Osteocyte (in vitro differentiated cells): Measurements from ENCODE around the gene DHX29. TPM values are rescaled to one million over a fixed set of nuclear protein-coding genes. Genes with fewer than 3 reads are reported as not detected.

ENCODE experiments used
- DNase-seq: peaks from one replicate; pipeline ENCODE4 v3.0.0; 2021; ENCODE audit warnings: mixed read lengths; ENCODE audit not compliant: unreplicated experiment; ENCODE audit errors: extremely low spot score
- H3K27ac Mint-ChIP-seq: one replicate; pipeline ENCODE4 v1.8.0; 2021; ENCODE audit warnings: mild to moderate bottlenecking, mixed read lengths; ENCODE audit not compliant: unreplicated experiment
- H3K27me3 Mint-ChIP-seq: one replicate; pipeline ENCODE4 v1.8.0; 2021; ENCODE audit warnings: mixed read lengths; ENCODE audit not compliant: unreplicated experiment
- H3K36me3 Mint-ChIP-seq: one replicate; pipeline ENCODE4 v1.8.0; 2021; ENCODE audit warnings: mixed read lengths; ENCODE audit not compliant: unreplicated experiment
- H3K4me1 Mint-ChIP-seq: one replicate; pipeline ENCODE4 v1.8.0; 2021; ENCODE audit warnings: mixed read lengths; ENCODE audit not compliant: unreplicated experiment
- H3K4me3 Mint-ChIP-seq: one replicate; pipeline ENCODE4 v1.8.0; 2021; ENCODE audit warnings: mild to moderate bottlenecking, moderate library complexity, mixed read lengths; ENCODE audit not compliant: unreplicated experiment
- H3K9me3 Mint-ChIP-seq: one replicate; pipeline ENCODE4 v1.8.0; 2021; ENCODE audit warnings: mixed read lengths; ENCODE audit not compliant: unreplicated experiment
- total RNA-seq: library from RNA; stranded (reverse); gene quantifications from 2 replicates; pipeline ENCODE4 v1.2.1, GENCODE V29; 2021
- TF ChIP-seq, protein P1 (sequence below): fragments of 200-600 bp; sonication (generic); IDR thresholded peaks from 2 replicates; pipeline ENCODE4 v1.5.0; 2021; ENCODE audit warnings: antibody characterized with exemption, mild to moderate bottlenecking, moderate library complexity

DHX29 gene
- total RNA-seq, 1 donor from 2014 or later, result 23.1 TPM

DNA sequence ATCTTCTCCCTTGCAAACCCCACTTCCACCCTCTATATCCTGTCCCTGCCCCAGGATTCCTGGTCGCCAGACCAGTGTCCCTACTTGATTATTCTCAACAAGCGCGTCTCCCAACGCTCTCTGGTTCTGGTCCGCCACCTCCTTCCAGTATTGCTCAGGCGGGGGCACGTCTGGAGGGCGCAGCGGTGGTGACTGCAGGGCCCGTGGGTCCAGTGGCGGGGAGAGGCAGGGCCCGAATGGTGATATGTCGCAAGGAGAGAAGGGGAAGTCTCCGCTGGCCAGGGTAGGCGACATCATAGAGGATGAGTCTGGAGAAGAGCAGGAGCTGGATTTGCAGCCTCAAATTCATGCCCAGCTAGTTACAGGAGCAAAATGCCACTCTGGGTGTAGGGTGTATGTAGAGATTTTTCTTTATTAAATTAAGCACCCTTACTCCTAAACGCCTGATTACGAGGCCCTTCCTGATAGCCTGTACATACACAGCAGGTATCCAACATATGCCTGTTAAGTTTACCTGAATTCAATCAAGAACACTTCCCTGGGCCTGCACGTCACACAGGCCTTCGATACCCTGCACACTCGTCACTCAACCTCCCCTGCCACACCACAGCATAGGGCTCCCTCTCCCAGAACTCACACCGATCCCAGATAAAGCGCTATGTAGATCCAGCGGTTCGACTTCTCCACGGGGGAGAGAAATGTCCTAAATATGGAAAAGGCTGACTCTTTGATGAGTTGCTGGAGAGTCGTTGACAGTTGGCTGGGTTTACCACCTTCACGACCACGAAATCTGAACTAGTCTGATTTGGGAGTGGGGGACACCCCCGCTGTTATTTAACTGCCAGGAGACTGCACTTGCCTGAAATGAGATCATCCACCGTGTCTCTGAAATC is 85.2 kb downstream of the DHX29 start:
- peaks cover 27% of the 10 kb centered on the region for H3K4me1 Mint-ChIP-seq
- no peak overlapping the region for H3K4me3 Mint-ChIP-seq
- H3K36me3 Mint-ChIP-seq, result no peaks in the 10 kb centered on the region
- H3K27ac Mint-ChIP-seq, result no peak overlapping the region
- no peak for DNase-seq
- no peaks in the 10 kb centered on the region for H3K9me3 Mint-ChIP-seq
- TF ChIP-seq, protein P1, sequence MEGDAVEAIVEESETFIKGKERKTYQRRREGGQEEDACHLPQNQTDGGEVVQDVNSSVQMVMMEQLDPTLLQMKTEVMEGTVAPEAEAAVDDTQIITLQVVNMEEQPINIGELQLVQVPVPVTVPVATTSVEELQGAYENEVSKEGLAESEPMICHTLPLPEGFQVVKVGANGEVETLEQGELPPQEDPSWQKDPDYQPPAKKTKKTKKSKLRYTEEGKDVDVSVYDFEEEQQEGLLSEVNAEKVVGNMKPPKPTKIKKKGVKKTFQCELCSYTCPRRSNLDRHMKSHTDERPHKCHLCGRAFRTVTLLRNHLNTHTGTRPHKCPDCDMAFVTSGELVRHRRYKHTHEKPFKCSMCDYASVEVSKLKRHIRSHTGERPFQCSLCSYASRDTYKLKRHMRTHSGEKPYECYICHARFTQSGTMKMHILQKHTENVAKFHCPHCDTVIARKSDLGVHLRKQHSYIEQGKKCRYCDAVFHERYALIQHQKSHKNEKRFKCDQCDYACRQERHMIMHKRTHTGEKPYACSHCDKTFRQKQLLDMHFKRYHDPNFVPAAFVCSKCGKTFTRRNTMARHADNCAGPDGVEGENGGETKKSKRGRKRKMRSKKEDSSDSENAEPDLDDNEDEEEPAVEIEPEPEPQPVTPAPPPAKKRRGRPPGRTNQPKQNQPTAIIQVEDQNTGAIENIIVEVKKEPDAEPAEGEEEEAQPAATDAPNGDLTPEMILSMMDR, result no peak
- H3K27me3 Mint-ChIP-seq, result peaks cover 85% of the 10 kb centered on the region

DNA sequence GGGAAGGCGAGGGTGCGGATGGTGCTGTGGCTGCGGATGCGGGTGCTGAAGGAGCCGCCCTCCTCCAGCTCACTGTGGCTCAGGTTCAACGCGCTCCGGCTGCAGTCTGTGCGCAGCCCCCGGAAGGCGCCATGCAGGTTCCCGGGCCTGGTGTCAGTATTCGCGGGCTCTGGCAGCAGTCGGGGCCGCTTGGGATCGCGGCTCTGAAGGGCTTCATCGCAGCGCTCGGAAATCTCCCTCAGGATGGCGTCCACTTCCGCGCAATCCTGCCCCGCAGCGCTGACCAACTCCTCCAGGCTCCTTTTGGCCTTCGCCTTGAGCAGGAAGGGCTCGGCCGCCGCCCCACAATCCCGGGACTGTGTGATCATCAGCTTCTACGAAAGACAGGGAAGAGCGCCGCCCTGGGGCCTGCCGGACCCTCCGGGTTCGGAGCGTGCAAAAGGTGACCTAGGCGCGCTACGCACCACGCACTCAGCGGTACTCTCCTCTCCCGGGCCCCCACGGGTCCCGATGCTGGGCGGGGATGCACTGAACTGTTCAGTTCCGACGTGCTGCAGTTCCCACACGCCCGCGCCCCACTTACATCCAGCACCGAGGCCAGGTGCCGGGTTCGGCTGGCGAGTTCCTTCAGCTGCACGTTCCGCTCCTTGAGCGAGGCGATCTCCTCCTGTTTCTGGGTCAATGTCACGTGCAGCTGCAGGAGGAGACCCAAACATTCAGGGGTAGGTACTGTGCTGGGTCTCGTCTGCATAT is 86.9 kb downstream of the DHX29 start:
- peaks cover 24% of the 10 kb centered on the region for H3K4me1 Mint-ChIP-seq
- H3K4me3 Mint-ChIP-seq, result peak overlapping the region; percentile 64
- H3K36me3 Mint-ChIP-seq, result no peaks in the 10 kb centered on the region
- H3K9me3 Mint-ChIP-seq, result no peaks in the 10 kb centered on the region
- H3K27me3 Mint-ChIP-seq, result peaks cover 91% of the 10 kb centered on the region
- TF ChIP-seq, protein P1, result peak; percentile 8
- no peak for DNase-seq
- H3K27ac Mint-ChIP-seq, result no peak overlapping the region

DNA sequence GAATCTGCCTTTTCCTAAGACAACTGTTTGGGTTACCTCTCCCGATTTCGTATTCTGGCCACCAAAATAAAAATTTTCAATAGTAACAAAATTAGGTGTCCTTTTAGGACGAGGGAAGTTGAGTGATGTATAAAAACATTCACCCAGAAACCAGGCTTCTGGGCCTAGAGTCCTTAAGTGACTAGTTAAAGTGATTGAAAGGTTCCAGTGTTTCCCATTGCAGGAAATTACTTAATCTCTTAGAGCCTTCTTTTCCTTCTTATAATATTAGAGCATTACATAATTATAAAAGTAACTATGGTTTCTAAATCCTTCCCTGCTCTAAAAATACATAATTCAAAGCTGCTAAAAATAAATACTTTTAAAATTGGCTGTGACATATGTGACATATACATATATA is 87.7 kb downstream of the DHX29 start:
- H3K36me3 Mint-ChIP-seq, result no peaks in the 10 kb centered on the region
- H3K27me3 Mint-ChIP-seq, result peaks cover 88% of the 10 kb centered on the region
- DNase-seq, result no peak
- H3K4me1 Mint-ChIP-seq, result peaks cover 24% of the 10 kb centered on the region
- no peaks in the 10 kb centered on the region for H3K9me3 Mint-ChIP-seq
- H3K4me3 Mint-ChIP-seq, result no peak overlapping the region
- TF ChIP-seq, protein P1, result no peak
- H3K27ac Mint-ChIP-seq, result no peak overlapping the region

DNA sequence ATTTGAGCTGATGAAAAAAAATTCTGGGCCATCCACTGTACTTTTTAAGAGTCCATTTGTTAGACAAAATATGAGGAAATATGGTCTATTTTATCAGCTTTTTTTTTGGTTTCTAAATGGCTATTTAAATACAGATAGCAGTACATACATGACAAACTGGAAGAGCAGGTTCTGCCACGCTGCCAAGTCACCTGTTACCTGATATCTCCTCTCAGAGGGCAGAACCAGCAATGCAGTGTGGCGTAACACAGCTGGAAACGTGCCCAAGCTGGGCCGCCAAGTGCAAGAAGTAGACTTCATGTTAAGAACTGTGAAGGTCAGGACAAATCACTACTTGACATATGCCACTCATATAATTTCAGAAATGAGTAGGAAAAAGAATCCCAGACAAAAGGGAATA is 88.5 kb downstream of the DHX29 start:
- peaks cover 87% of the 10 kb centered on the region for H3K27me3 Mint-ChIP-seq
- H3K9me3 Mint-ChIP-seq, result no peaks in the 10 kb centered on the region
- no peaks in the 10 kb centered on the region for H3K36me3 Mint-ChIP-seq
- TF ChIP-seq, protein P1, result no peak
- DNase-seq, result no peak
- no peak overlapping the region for H3K4me3 Mint-ChIP-seq
- peaks cover 24% of the 10 kb centered on the region for H3K4me1 Mint-ChIP-seq
- H3K27ac Mint-ChIP-seq, result no peak overlapping the region
